H1 (cell line): ENCODE data around the gene CTBP2. TPM values are rescaled to one million over a fixed set of nuclear protein-coding genes. Genes with fewer than 3 reads are reported as not detected.
A peak's percentile ranks its signal among the peaks of the same experiment; 100 is the strongest.

Source experiments
- E2F6 ChIP-seq: IDR thresholded peaks from 2 replicates; pipeline ENCODE4 v1.6.1; 2012; ENCODE audit warnings: inconsistent platforms
- EGR1 ChIP-seq: IDR thresholded peaks from 2 replicates; pipeline ENCODE4 v1.6.1; 2011; ENCODE audit warnings: low read depth, low read length, borderline replicate concordance
- FOSL1 ChIP-seq: IDR thresholded peaks from 2 replicates; pipeline ENCODE4 v1.6.1; 2011; ENCODE audit warnings: mild to moderate bottlenecking, low read depth, low read length, moderate library complexity; ENCODE audit not compliant: insufficient read depth
- JUND ChIP-seq: IDR thresholded peaks from 2 replicates; pipeline ENCODE4 v1.6.1; 2011; ENCODE audit warnings: mild to moderate bottlenecking, improper control_type of control experiment, low read length
- MAFK ChIP-seq: IDR thresholded peaks from 2 replicates; pipeline ENCODE4 v1.6.1; 2012; ENCODE audit warnings: low read depth, mild to moderate bottlenecking, improper control_type of control experiment, low read length
- NANOG ChIP-seq: IDR thresholded peaks from 2 replicates; pipeline ENCODE4 v1.6.1; 2011; ENCODE audit warnings: low read length, low read depth, mild to moderate bottlenecking, inconsistent platforms; ENCODE audit not compliant: insufficient read depth, poor library complexity, severe bottlenecking
- POLR2AphosphoS5 ChIP-seq: IDR thresholded peaks from 2 replicates; pipeline ENCODE4 v1.6.1; 2011; ENCODE audit warnings: low read depth, low read length
- RNF2 ChIP-seq: fragments of 200-900, 300-1000 bp; sonication (generic); IDR thresholded peaks from 2 replicates; pipeline ENCODE4 v1.7.1; 2016; ENCODE audit warnings: borderline replicate concordance, low read depth, mild to moderate bottlenecking, antibody characterized with exemption, low read length; ENCODE audit not compliant: poor library complexity, severe bottlenecking; ENCODE audit errors: missing control alignments
- TAF7 ChIP-seq: optimal IDR thresholded peaks from 2 replicates; pipeline ENCODE3; 2011; ENCODE audit warnings: low read depth, mild to moderate bottlenecking, inconsistent platforms, low read length, moderate library complexity, borderline replicate concordance
- polyA plus RNA-seq, 7 experiments: library from polyadenylated mRNA; depleted of rRNA in 3 of 7; stranded (reverse) in 5 of 7; unstranded in 2 of 7; fragments of >200 nt in 5 of 7; fragments of 200-250 nt in 2 of 7; gene quantifications; 1 replicate in 5 of 7; 2 replicates in 1 of 7; 4 replicates in 1 of 7; pipeline versions ENCODE4 v1.2.1 to v1.2.3, GENCODE V29; 2011 to 2013; ENCODE audit warnings: missing spikeins in 2 of 7, mixed read lengths in 2 of 7
- total RNA-seq: library from RNA; stranded (reverse); fragmentation: NEBNext Ultra II Directional; extraction: Animal tissue kit (Norgen Biotek cat#: 25700); gene quantifications from 2 replicates; pipeline ENCODE4 v1.2.1, GENCODE V29; 2021

The CTBP2 gene
- total and polyA plus RNA-seq, 2 of the 8 experiments (the other 6 are each of a cell fraction or from before 2014, with no cell fraction given): 208 to 221 TPM

- no peak for TF ChIP-seq E2F6
- TF ChIP-seq NANOG: no peak
- TF ChIP-seq RNF2: no peak
- TF ChIP-seq EGR1: no peak
- TF ChIP-seq MAFK: no peak
- 0 out of 2 replicates have a peak, but pooled peaks have one; percentile 12 for TF ChIP-seq POLR2AphosphoS5
- no peak for TF ChIP-seq FOSL1
- no peak for TF ChIP-seq JUND
- no peak for TF ChIP-seq TAF7
These were observed 159.7 kb downstream of the CTBP2 start (continued) for GRCh38 chr10:125000366-125001312.
